Transverse colon (tissue), 4 donors: ENCODE results near the gene CHST15. TPM values are rescaled to one million over a fixed set of nuclear protein-coding genes. Genes with fewer than 3 reads are reported as not detected.

Source experiments
- DNase-seq: peaks from one replicate; pipeline ENCODE4 v3.0.0-alpha.2; 2019
- H3K27ac ChIP-seq, 4 donors: fragments of 200-600 bp; sonication (generic); 2 replicates each; pipeline ENCODE4 v1.5.1; 2016 to 2018; ENCODE audit warnings: inconsistent platforms in 4 of 4
- H3K27me3 ChIP-seq: fragments of 200-600 bp; sonication (generic); 2 replicates; pipeline ENCODE4 v1.5.1; 2017; ENCODE audit warnings: inconsistent platforms
- H3K36me3 ChIP-seq, 4 donors: fragments of 200-600 bp; sonication (generic); 2 replicates each; pipeline ENCODE4 v1.5.1; 2017 to 2019; ENCODE audit warnings: inconsistent platforms in 4 of 4
- H3K4me1 ChIP-seq, 4 donors: fragments of 200-600 bp; sonication (generic); 2 replicates each; pipeline ENCODE4 v1.5.1; 2017 to 2020; ENCODE audit warnings: inconsistent platforms in 4 of 4
- H3K4me3 ChIP-seq, 4 donors: fragments of 200-600 bp; sonication (generic); 1 replicate in 1 of 4; 2 replicates in 3 of 4; pipeline versions ENCODE4 v1.5.1 to v1.6.1; 2017 to 2019; ENCODE audit warnings: inconsistent platforms in 4 of 4
- H3K9me3 ChIP-seq, 2 donors: fragments of 200-600 bp; sonication (generic); 2 replicates each; pipeline ENCODE4 v1.5.1; 2017 to 2019; ENCODE audit warnings: inconsistent platforms in 2 of 2
- CTCF ChIP-seq, 5 experiments: fragments of 200-600 bp in 3 of 5; fragments of 450-650 bp in 2 of 5; sonication (generic) in 3 of 5; IDR thresholded peaks; 1 replicate in 2 of 5; 2 replicates in 3 of 5; pipeline ENCODE4 v1.5.1; 2016 to 2017; ENCODE audit warnings: antibody characterized with exemption in 5 of 5, inconsistent platforms in 3 of 5, mild to moderate bottlenecking in 2 of 5, moderate library complexity in 1 of 5
- EP300 ChIP-seq: sonication (generic); formaldehyde crosslinking; IDR thresholded peaks from one replicate; pipeline ENCODE4 v1.6.1; 2017; ENCODE audit warnings: antibody characterized with exemption, low read depth
- POLR2A ChIP-seq: fragments of 450-650 bp; IDR thresholded peaks from one replicate; pipeline ENCODE4 v1.6.1; 2016; ENCODE audit warnings: antibody characterized with exemption, mild to moderate bottlenecking, moderate library complexity
- POLR2AphosphoS5 ChIP-seq, 3 donors: sonication (generic); formaldehyde crosslinking; IDR thresholded peaks; one replicate each; pipeline ENCODE4 v1.6.1; 2016; ENCODE audit warnings: antibody characterized with exemption in 3 of 3
- WGBS, 2 donors: methylation state at CpG; one replicate each; pipeline ENCODE4 v1.1.5; 2018; ENCODE audit warnings: low coverage in 1 of 2; 5-methylcytosine and 5-hydroxymethylcytosine counted together
- in situ Hi-C, 4 donors: fragments of 200-750 bp; cut with MboI; loops; one replicate each; pipeline versions ENCODE4 v1.15.0 to v1.15.1; 2017; ENCODE audit warnings: low sequenced_read_pairs in 3 of 4, low pct_ligation_motif_present in 1 of 4, low pct_unique_long_range_greater_than_20kb in 1 of 4
- intact Hi-C: fragments of 100-400 bp; cut with DNase I; formaldehyde crosslinking; loops from one replicate; pipeline ENCODE4 v1.15.1; 2023; ENCODE audit warnings: low total_unique reads
- total RNA-seq, 4 donors: library from RNA; depleted of rRNA; stranded (reverse); fragments of >200 nt; gene quantifications; one replicate each; pipeline ENCODE4 v1.1.0, GENCODE V29; 2016

Gene CHST15
- total RNA-seq, 4 donors from 2014 or later = 10.0 to 25.4 (median 16.0) TPM

- in situ Hi-C loops (no loop called here), intact Hi-C loops (no loop called here)
- H3K4me3 ChIP-seq = no peak overlapping the region
- no peak overlapping the region for H3K27ac ChIP-seq
- H3K27me3 ChIP-seq = no peaks in the 10 kb centered on the region
- H3K9me3 ChIP-seq = no peaks in the 10 kb centered on the region
- H3K4me1 ChIP-seq = no peaks in the 10 kb centered on the region
- DNase-seq = no peak
- no peaks in the 10 kb centered on the region for H3K36me3 ChIP-seq
- no peak for TF ChIP-seq EP300
- TF ChIP-seq POLR2AphosphoS5 (IDR thresholded peaks at IDR 0.05) = no peak
- no peak for TF ChIP-seq POLR2A
- no peak for TF ChIP-seq CTCF (IDR thresholded peaks at IDR 0.05)
- WGBS, 2 donors = 73% methylated on average over 10 of the region's 10 CpGs; no CpG with 5 or more reads in 1 of the 2 donors
Observed at GRCh38 chr10:124016804-124017375, 76.5 kb downstream of the CHST15 start.

- intact Hi-C loops = no loop called here
- in situ Hi-C loops = no loop called here
- Histone ChIP-seq H3K4me3 (no peak overlapping the region), H3K27ac (no peak overlapping the region), H3K36me3 (no peaks in the 10 kb centered on the region), H3K9me3 (no peaks in the 10 kb centered on the region), H3K4me1 (no peaks in the 10 kb centered on the region), H3K27me3 (no peaks in the 10 kb centered on the region)
- WGBS, 2 donors = 85% methylated on average over 9 of the region's 9 CpGs; no CpG with 5 or more reads in 1 of the 2 donors
- no peak for DNase-seq
- no peak for TF ChIP-seq POLR2AphosphoS5 (IDR thresholded peaks at IDR 0.05)
- TF ChIP-seq CTCF (IDR thresholded peaks at IDR 0.05) = no peak
- TF ChIP-seq POLR2A = no peak
- no peak for TF ChIP-seq EP300
Observed at GRCh38 chr10:124015991-124016390, 77.4 kb downstream of the CHST15 start.

GRCh38 chr10:124014416-124015154 lies 78.8 kb downstream of the CHST15 start:
- no peak overlapping the region for H3K27ac ChIP-seq
- H3K27me3 ChIP-seq = no peaks in the 10 kb centered on the region
- intact Hi-C loops = no loop called here
- H3K4me3 ChIP-seq = no peak overlapping the region
- H3K36me3 ChIP-seq = no peaks in the 10 kb centered on the region
- WGBS, 2 donors = 77 to 84% methylated on average over 11 to 22 of the region's 22 CpGs
- TF ChIP-seq POLR2AphosphoS5 (IDR thresholded peaks at IDR 0.05) = no peak
- TF ChIP-seq EP300 = no peak
- no peak for TF ChIP-seq POLR2A
- no peak for TF ChIP-seq CTCF (IDR thresholded peaks at IDR 0.05)
- peaks cover 0 to 6% (median 1%) of the 10 kb centered on the region in 4 donors for H3K4me1 ChIP-seq
- H3K9me3 ChIP-seq = no peaks in the 10 kb centered on the region
- in situ Hi-C loops = no loop called here
- DNase-seq = no peak

- H3K27ac ChIP-seq = no peak overlapping the region
- no peaks in the 10 kb centered on the region for H3K9me3 ChIP-seq
- H3K4me3 ChIP-seq = no peak overlapping the region
- no peaks in the 10 kb centered on the region for H3K36me3 ChIP-seq
- in situ Hi-C loops = no loop called here
- no peak for DNase-seq
- 71 to 92% methylated on average over 1 of the region's 1 CpG for WGBS, 2 donors
- intact Hi-C loops = no loop called here
- H3K4me1 ChIP-seq = peaks cover 0 to 10% (median 3%) of the 10 kb centered on the region in 4 donors
- no peaks in the 10 kb centered on the region for H3K27me3 ChIP-seq
- TF ChIP-seq POLR2AphosphoS5 (IDR thresholded peaks at IDR 0.05) (no peak), EP300 (no peak), CTCF (IDR thresholded peaks at IDR 0.05) (no peak), POLR2A (no peak)
Observed at GRCh38 chr10:124013916-124014315, 79.5 kb downstream of the CHST15 start.
